OCI-LY3 (cell line): ENCODE results near the gene TMEM255A.

Experiments
- H2AFZ ChIP-seq: fragments of 200-600, 300-600 bp; shearing (Covaris generic); 2 replicates; pipeline ENCODE4 v1.6.0; 2014; ENCODE audit warnings: antibody characterized with exemption, low read depth, low read length
- H3K27ac ChIP-seq: fragments of 200-600, 300-600 bp; sonication (generic); 2 replicates; pipeline ENCODE4 v1.5.1; 2014; ENCODE audit warnings: mild to moderate bottlenecking, low read length, moderate library complexity, mixed read lengths
- H3K27me3 ChIP-seq: fragments of 200-600, 300-600 bp; sonication (generic); 2 replicates; pipeline ENCODE4 v1.6.1; 2014; ENCODE audit warnings: low read depth, low read length, mixed read lengths
- H3K36me3 ChIP-seq: fragments of 200-600, 300-600 bp; sonication (generic); replicated peaks from 2 replicates; pipeline ENCODE3; 2014; ENCODE audit warnings: low read depth, low read length, mixed read lengths
- H3K4me1 ChIP-seq: fragments of 300-600, 200-600 bp; sonication (generic); 2 replicates; pipeline ENCODE4 v1.6.1; 2014; ENCODE audit warnings: low read length, mixed read lengths
- H3K4me2 ChIP-seq: fragments of 200-600, 300-600 bp; sonication (generic); 2 replicates; pipeline ENCODE4 v1.6.1; 2014; ENCODE audit warnings: low read length, mixed read lengths
- H3K4me3 ChIP-seq: fragments of 300-600, 200-600 bp; sonication (generic); 2 replicates; pipeline ENCODE4 v1.5.1; 2014; ENCODE audit warnings: antibody characterized with exemption, mild to moderate bottlenecking, low read length, moderate library complexity
- H3K79me2 ChIP-seq: fragments of 300-600, 200-600 bp; shearing (Covaris generic); 2 replicates; pipeline ENCODE4 v1.6.1; 2014; ENCODE audit warnings: mild to moderate bottlenecking, low read length, mixed read lengths
- H3K9ac ChIP-seq: fragments of 300-600, 200-600 bp; shearing (Covaris generic); 2 replicates; pipeline ENCODE4 v1.6.0; 2014; ENCODE audit warnings: mild to moderate bottlenecking, low read length, moderate library complexity
- H3K9me3 ChIP-seq: fragments of 200-600, 300-600 bp; shearing (Covaris generic); 2 replicates; pipeline ENCODE4 v1.6.1; 2014; ENCODE audit warnings: low read length, mixed read lengths; ENCODE audit not compliant: insufficient read depth
- H4K20me1 ChIP-seq: fragments of 200-600, 300-600 bp; sonication (generic); 2 replicates; pipeline ENCODE4 v1.6.1; 2016; ENCODE audit warnings: low read length, mixed read lengths; ENCODE audit not compliant: insufficient read depth
- CTCF ChIP-seq: fragments of 200-600, 300-600 bp; sonication (generic); IDR thresholded peaks from 2 replicates; pipeline ENCODE4 v1.5.1; 2014; ENCODE audit warnings: antibody characterized with exemption, low read length, low read depth
- EZH2phosphoT487 ChIP-seq: fragments of 200-600 bp; shearing (Covaris generic); IDR thresholded peaks from 2 replicates; pipeline ENCODE4 v1.6.1; 2018; ENCODE audit warnings: antibody characterized with exemption, mixed run types, low read depth

The TMEM255A gene

GRCh38 chrX:120223374-120223773, 87.9 kb downstream of the TMEM255A start:
- Histone ChIP-seq H3K9me3 (no peaks in the 10 kb centered on the region), H2AFZ (no peak overlapping the region), H3K4me2 (no peak overlapping the region), H3K36me3 (no peaks in the 10 kb centered on the region), H3K27me3 (no peaks in the 10 kb centered on the region), H3K79me2 (no peaks in the 10 kb centered on the region), H3K9ac (no peak overlapping the region), H3K4me3 (no peak overlapping the region), H3K4me1 (no peaks in the 10 kb centered on the region), H3K27ac (no peak overlapping the region), H4K20me1 (no peaks in the 10 kb centered on the region)
- no peak for TF ChIP-seq EZH2phosphoT487
- no peak for TF ChIP-seq CTCF

- H2AFZ ChIP-seq: no peak overlapping the region
- no peak overlapping the region for H3K4me2 ChIP-seq
- no peak overlapping the region for H3K27ac ChIP-seq
- no peaks in the 10 kb centered on the region for H4K20me1 ChIP-seq
- H3K9me3 ChIP-seq: no peaks in the 10 kb centered on the region
- H3K9ac ChIP-seq: no peak overlapping the region
- TF ChIP-seq CTCF (peak; percentile 74), EZH2phosphoT487 (no peak)
- peaks cover 3% of the 10 kb centered on the region for H3K4me1 ChIP-seq
- H3K27me3 ChIP-seq: no peaks in the 10 kb centered on the region
- H3K4me3 ChIP-seq: no peak overlapping the region; the same call in 1 of the 2 replicates
- no peaks in the 10 kb centered on the region for H3K79me2 ChIP-seq
- H3K36me3 ChIP-seq: no peaks in the 10 kb centered on the region
Measured at GRCh38 chrX:120213438-120214265, 97.6 kb downstream of the TMEM255A start.
